Uterus (tissue), 4 donors: ENCODE measurements around the gene TBL2. TPM values are rescaled to one million over a fixed set of nuclear protein-coding genes. Genes with fewer than 3 reads are reported as not detected.
"Not testable (repeated sequence)": the region's sequence is repeated elsewhere in the genome, so short reads cannot be mapped to it uniquely, and the experiment has no call there.

Experiments used
- DNase-seq, 2 donors: peaks; one replicate each; pipeline ENCODE4 v3.0.0-alpha.2; 2019 to 2020
- H3K27ac ChIP-seq, 2 donors: fragments of 200-600 bp; sonication (generic); 1 replicate in 1 of 2; 2 replicates in 1 of 2; pipeline ENCODE4 v1.5.1; 2016 to 2018
- H3K27me3 ChIP-seq, 2 donors: fragments of 200-600 bp; sonication (generic); one replicate each; pipeline ENCODE4 v1.5.1; 2018 to 2019; ENCODE audit warnings: control low read depth in 1 of 2
- H3K36me3 ChIP-seq, 2 donors: fragments of 200-600 bp; sonication (generic); one replicate each; pipeline ENCODE4 v1.5.1; 2019; ENCODE audit warnings: control low read depth in 1 of 2
- H3K4me1 ChIP-seq, 2 donors: fragments of 200-600 bp; sonication (generic); one replicate each; pipeline ENCODE4 v1.5.1; 2018 to 2019; ENCODE audit warnings: control low read depth in 1 of 2
- H3K4me3 ChIP-seq, 2 donors: fragments of 200-600 bp; sonication (generic); 1 replicate in 1 of 2; 2 replicates in 1 of 2; pipeline ENCODE4 v1.5.1; 2018 to 2019; ENCODE audit warnings: mild to moderate bottlenecking in 1 of 2
- H3K9me3 ChIP-seq, 2 donors: fragments of 200-600 bp; sonication (generic); one replicate each; pipeline ENCODE4 v1.5.1; 2019; ENCODE audit warnings: control low read depth in 1 of 2
- CTCF ChIP-seq, 4 experiments: fragments of 200-600 bp in 2 of 4; fragments of 450-650 bp in 2 of 4; sonication (generic) in 2 of 4; IDR thresholded peaks; one replicate each; pipeline ENCODE4 v1.5.1; 2016 to 2019; ENCODE audit warnings: antibody characterized with exemption in 4 of 4, mild to moderate bottlenecking in 2 of 4, moderate library complexity in 1 of 4
- POLR2A ChIP-seq, 2 donors: fragments of 450-650 bp; IDR thresholded peaks; one replicate each; pipeline ENCODE4 v1.6.1; 2016; ENCODE audit warnings: antibody characterized with exemption in 2 of 2, mild to moderate bottlenecking in 1 of 2, moderate library complexity in 1 of 2
- intact Hi-C: fragments of 100-400 bp; cut with DNase I; formaldehyde crosslinking; loops from one replicate; pipeline ENCODE4 v1.15.1; 2023; ENCODE audit warnings: low total_unique reads
- total RNA-seq, 4 donors: library from RNA; depleted of rRNA in 3 of 4; stranded (reverse); fragments of >200 nt in 3 of 4; gene quantifications; one replicate each; pipeline versions ENCODE4 v1.1.0 to v1.2.4, GENCODE V29; 2014 to 2023
- donor health status: DM: yes; HTN: yes; CAD: no.

The TBL2 gene
- total RNA-seq, 4 donors from 2014 or later: 21.5 to 106 (median 50.9) TPM

DNA sequence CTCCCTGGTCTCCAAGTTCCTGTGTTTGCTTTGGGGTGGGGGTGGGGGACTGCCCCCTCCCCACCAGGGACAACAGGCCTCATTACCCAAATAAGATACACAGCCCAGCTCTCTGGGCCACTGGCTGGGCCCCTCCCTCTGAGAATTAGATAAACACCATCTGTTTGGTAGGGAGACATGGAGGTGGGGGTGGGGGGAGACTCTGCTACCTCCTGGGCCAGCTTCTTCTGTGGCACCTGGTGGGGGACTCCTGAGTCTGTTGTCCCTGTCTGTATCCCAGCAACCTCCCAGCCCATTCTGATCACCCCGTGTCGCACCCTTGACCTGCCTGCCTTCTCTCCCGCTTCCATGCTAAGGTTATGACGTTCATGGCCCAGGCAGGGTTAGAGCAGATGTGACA is 40.2 kb upstream of the TBL2 start:
- DNase-seq: no peak
- intact Hi-C loops: no loop called here
- Histone ChIP-seq H3K9me3 (no peaks in the 10 kb centered on the region), H3K27ac (no peak overlapping the region), H3K27me3 (peaks cover 4 to 8% of the 10 kb centered on the region in 2 donors), H3K4me1 (no peaks in the 10 kb centered on the region), H3K36me3 (no peaks in the 10 kb centered on the region), H3K4me3 (no peak overlapping the region)
- TF ChIP-seq CTCF (IDR thresholded peaks at IDR 0.05): no peak
- no peak for TF ChIP-seq POLR2A (IDR thresholded peaks at IDR 0.05)

DNA sequence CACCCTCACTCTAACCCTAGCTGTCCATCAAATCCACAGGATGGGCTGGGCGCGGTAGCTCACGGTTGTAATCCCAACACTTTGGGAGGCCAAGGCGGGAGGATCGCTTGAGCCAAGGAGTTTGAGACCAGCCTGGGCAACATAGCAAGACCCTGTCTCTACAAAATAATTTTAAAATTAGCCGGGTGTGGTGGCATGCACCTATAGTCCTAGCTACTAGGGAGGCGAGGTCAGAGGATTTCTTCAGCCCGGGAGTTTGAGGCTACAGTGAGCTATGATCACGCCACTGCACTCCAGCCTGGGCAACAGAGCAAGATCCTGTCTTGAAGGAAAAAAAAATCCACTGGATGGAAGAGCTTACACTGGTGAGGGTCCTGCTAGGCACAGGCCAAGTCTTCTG is 39.1 kb upstream of the TBL2 start:
- intact Hi-C loops, H3K9me3 ChIP-seq, H3K4me3 ChIP-seq, H3K36me3 ChIP-seq, H3K27me3 ChIP-seq, H3K27ac ChIP-seq, H3K4me1 ChIP-seq, DNase-seq: not testable (repeated sequence)

DNA sequence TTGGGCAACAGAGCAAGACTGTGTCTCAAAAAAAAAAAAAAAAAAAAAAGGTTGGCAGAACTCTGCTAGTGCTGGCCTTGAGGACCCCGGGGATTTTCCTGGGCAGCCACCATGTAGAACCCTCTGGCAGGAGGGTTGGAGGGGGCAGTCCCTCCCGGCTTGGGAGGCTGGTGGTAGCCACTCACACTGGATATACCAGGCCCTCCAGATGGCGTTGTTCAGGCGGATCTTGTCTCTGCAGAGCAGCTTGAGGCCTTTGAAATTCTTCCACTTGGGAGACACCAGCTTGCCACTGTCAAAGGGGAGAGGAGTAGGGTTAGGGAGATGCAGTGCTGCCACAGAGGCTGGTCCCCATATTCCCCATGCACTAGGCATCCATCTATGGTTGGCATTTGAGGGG is 37.5 kb upstream of the TBL2 start:
- H3K4me1 ChIP-seq: no peaks in the 10 kb centered on the region
- intact Hi-C loops: no loop called here
- no peak for TF ChIP-seq POLR2A (IDR thresholded peaks at IDR 0.05)
- no peak for TF ChIP-seq CTCF (IDR thresholded peaks at IDR 0.05)
- DNase-seq: no peak
- no peaks in the 10 kb centered on the region for H3K36me3 ChIP-seq
- H3K4me3 ChIP-seq: no peak overlapping the region
- H3K27me3 ChIP-seq: no peaks in the 10 kb centered on the region
- H3K27ac ChIP-seq: no peak overlapping the region
- H3K9me3 ChIP-seq: no peaks in the 10 kb centered on the region

DNA sequence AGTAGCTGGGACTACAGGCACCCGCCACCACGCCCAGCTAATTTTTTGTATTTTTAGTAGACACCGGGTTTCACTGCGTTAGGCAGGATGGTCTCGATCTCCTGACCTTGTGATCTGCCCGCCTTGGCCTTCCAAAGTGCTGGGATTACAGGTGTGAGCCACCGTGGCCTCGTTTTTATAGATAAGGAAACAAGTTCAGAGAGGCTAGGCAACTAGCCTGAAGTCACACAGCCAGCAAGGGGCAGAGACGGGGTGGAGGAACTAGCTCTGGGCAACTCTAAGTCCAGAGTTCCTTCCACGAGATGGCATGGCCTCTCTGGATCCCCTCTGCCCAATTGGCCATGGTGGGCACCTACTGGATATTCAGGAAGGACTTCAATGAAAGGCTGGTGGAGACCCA is 36.6 kb upstream of the TBL2 start:
- H3K9me3 ChIP-seq, H3K27ac ChIP-seq, H3K36me3 ChIP-seq, H3K4me1 ChIP-seq, H3K27me3 ChIP-seq, intact Hi-C loops, H3K4me3 ChIP-seq, DNase-seq: not testable (repeated sequence)

GRCh38 chr7:73613954-73614735 is 35.8 kb upstream of the TBL2 start:
- H3K27me3 ChIP-seq: no peaks in the 10 kb centered on the region
- intact Hi-C loops: no loop called here
- TF ChIP-seq CTCF (IDR thresholded peaks at IDR 0.05) (no peak), POLR2A (IDR thresholded peaks at IDR 0.05) (no peak)
- no peak overlapping the region for H3K4me3 ChIP-seq
- H3K4me1 ChIP-seq: no peaks in the 10 kb centered on the region
- no peak for DNase-seq
- no peaks in the 10 kb centered on the region for H3K36me3 ChIP-seq
- no peak overlapping the region for H3K27ac ChIP-seq
- no peaks in the 10 kb centered on the region for H3K9me3 ChIP-seq

DNA sequence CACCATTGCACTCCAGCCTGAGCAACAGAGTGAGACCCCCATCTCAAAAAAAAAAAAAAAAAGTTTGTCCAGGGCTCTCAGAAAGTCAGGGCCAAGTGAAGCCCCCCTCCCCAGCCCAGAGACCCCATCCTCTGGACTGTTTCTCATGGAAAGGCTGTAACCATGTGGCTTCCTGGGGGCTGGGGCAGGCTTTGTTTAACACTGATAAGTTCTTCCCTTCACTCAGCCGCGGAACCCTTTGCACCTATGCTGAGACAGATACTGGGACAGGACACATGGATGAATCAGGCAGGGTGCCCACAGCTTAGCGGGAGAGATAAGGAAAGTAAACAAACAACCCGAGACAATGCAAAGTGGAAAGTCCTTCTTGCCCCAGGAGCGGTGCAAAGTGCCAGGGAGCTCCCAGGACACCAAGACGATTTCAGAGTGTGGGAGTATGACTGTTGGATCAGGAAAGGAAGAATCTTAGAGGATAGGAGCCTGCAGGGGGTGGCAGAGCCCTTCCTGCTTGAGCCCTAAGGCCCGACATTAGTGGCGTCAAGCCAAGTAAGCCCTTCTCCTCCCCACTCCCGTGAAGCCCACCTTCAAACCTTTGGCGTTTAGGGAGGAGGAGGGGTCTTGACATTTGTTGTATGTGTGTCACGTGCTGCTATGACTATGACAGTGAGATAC is 34.4 kb upstream of the TBL2 start:
- Histone ChIP-seq H3K9me3 (no peaks in the 10 kb centered on the region), H3K27me3 (no peaks in the 10 kb centered on the region), H3K27ac (no peak overlapping the region), H3K4me1 (no peaks in the 10 kb centered on the region), H3K36me3 (no peaks in the 10 kb centered on the region), H3K4me3 (no peak overlapping the region)
- no peak for DNase-seq
- intact Hi-C loops: no loop called here
- TF ChIP-seq CTCF (IDR thresholded peaks at IDR 0.05): no peak
- TF ChIP-seq POLR2A (IDR thresholded peaks at IDR 0.05): no peak
